Astrocyte of the hippocampus (primary cell): Measurements from ENCODE around the gene SCAMP3.
"Not testable (repeated sequence)": the region's sequence is repeated elsewhere in the genome, so short reads cannot be mapped to it uniquely, and the experiment has no call there.

Experiments used
- DNase-seq: peaks from one replicate; pipeline ENCODE4 v3.0.0; 2011; ENCODE audit warnings: low read depth, low spot score

The SCAMP3 gene

GRCh38 chr1:155261852-155262673 lies at the start of gene SCAMP3:
Gene SCAMP3, minus strand, starts transcription at chr1:155262360. Its CDS starts 209 bp downstream, at chr1:155262151.
- DNase-seq = peak; percentile 99

- DNase-seq = peak; percentile 43
Measured at GRCh38 chr1:155309423-155310021, 47.4 kb upstream of the SCAMP3 start.

GRCh38 chr1:155308493-155309422 lies 46.6 kb upstream of the SCAMP3 start, which contains the start of gene FDPS:
Gene FDPS, plus strand, starts transcription at chr1:155308866. Its CDS starts 924 bp downstream, at chr1:155309790.
- DNase-seq = peak; percentile 100

- DNase-seq = peak; percentile 40
Measured at GRCh38 chr1:155307247-155307740, 45.1 kb upstream of the SCAMP3 start.

GRCh38 chr1:155305881-155306391 lies 43.8 kb upstream of the SCAMP3 start:
- DNase-seq = peak; percentile 39

- no peak for DNase-seq
Measured at GRCh38 chr1:155304558-155305063, 42.5 kb upstream of the SCAMP3 start.

GRCh38 chr1:155301342-155301841 lies 39.2 kb upstream of the SCAMP3 start, which contains the start of gene PKLR:
Gene PKLR, minus strand, starts transcription at chr1:155301438. Its CDS starts 43 bp downstream, at chr1:155301395.
- DNase-seq = no peak

GRCh38 chr1:155300553-155301329 lies 38.6 kb upstream of the SCAMP3 start:
- DNase-seq = no peak

GRCh38 chr1:155300024-155300423 lies 37.9 kb upstream of the SCAMP3 start:
- no peak for DNase-seq

GRCh38 chr1:155297384-155297783 lies 35.2 kb upstream of the SCAMP3 start:
- no peak for DNase-seq

- no peak for DNase-seq
Measured at GRCh38 chr1:155296661-155297060, 34.5 kb upstream of the SCAMP3 start.

GRCh38 chr1:155295942-155296267 lies 33.7 kb upstream of the SCAMP3 start:
- no peak for DNase-seq

GRCh38 chr1:155295183-155295941 lies 33.2 kb upstream of the SCAMP3 start:
- no peak for DNase-seq

GRCh38 chr1:155294520-155295182 lies 32.5 kb upstream of the SCAMP3 start:
- DNase-seq = no peak

GRCh38 chr1:155293086-155293749 lies 31.1 kb upstream of the SCAMP3 start:
- no peak for DNase-seq

GRCh38 chr1:155291006-155291405 lies 28.8 kb upstream of the SCAMP3 start:
- DNase-seq = not testable (repeated sequence)

GRCh38 chr1:155287987-155288543 lies 25.9 kb upstream of the SCAMP3 start:
- DNase-seq = no peak

- no peak for DNase-seq
Measured at GRCh38 chr1:155286544-155286943, 24.4 kb upstream of the SCAMP3 start.
